DMS53 (cell line): ENCODE data around the gene AGMO.

Experiments used
- DNase-seq: peaks from one replicate; lab custom pipeline; 2025; lab: John Stamatoyannopoulos, UW

AGMO gene

DNA sequence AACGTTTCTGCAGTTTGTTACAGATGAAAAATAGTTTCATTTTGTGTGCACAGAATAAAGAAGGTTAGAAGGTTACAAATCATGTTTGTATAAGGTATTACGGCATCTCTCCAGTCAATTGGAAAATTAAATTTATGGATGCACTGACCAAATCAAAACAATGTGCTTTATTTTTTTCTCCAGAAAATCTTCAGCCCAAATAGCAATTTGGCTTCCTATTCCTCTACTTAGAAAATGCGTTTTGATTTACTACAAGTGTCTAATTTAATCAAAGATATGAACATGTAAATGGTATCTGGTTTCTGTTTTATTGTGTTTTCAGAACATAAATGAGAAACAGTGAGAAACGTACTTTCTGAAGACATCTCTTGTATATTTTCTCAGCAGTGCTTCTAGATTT lies 63.4 kb downstream of the AGMO start:
- no peak for DNase-seq

DNA sequence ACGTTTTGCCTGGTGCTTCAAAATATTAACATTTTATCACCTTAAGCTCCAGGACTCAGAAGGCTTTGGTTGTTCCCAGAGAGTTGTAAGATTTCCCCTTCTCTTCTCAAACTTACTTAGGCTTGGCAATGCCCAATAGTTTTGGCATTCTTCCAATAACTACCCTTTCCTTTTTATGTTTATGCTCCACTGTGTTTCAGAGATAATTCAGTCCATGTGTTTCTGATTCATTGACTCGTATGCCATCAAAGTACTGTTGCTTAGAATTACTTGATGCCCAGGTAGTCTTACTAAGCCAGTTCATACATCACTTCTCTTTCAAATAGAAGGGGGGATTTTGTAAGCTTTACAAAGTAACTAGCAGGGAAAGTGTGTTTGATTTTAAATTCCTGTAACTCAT lies 66.6 kb downstream of the AGMO start:
- peak; percentile 36 for DNase-seq

DNA sequence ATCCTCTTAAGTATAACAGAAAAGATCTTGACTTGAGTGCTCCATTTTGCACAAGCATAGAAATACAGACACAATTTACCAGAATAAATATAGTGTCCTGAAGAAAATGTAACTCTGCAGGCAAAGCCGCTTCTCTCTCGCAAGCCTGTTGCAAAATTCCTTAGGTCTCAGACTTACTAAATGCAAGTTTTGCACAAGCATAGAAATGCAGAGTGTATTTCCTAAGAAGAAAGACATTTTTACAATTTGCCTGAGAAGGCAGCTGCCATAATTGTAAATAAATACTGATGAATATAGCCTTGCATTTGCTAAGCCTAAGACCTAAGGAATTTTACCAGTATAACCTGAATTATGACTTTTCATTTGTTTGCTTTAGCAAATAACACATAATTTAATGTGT lies 67.1 kb downstream of the AGMO start:
- peak; percentile 38 for DNase-seq

GRCh38 chr7:15491361-15491760 lies 70.5 kb downstream of the AGMO start:
- no peak for DNase-seq

DNA sequence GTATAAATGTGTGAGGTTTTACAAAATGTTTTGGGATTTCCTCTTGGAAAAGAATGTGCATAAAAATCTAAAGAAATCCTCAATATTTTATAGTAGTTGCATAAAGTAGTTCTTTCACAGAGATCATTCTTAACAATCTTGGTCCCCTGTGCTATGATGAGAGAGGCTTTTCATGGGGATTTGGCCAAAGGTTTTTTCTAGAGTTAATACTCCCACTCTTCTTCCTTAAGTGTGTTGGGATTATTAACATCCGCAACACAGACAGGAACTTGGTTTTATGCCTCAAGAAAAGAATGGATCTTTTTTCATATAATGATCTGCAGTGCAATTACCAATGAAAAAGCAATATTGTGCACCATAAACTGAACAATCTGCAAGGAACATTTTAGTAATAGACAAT lies 71.5 kb downstream of the AGMO start:
- no peak for DNase-seq

DNA sequence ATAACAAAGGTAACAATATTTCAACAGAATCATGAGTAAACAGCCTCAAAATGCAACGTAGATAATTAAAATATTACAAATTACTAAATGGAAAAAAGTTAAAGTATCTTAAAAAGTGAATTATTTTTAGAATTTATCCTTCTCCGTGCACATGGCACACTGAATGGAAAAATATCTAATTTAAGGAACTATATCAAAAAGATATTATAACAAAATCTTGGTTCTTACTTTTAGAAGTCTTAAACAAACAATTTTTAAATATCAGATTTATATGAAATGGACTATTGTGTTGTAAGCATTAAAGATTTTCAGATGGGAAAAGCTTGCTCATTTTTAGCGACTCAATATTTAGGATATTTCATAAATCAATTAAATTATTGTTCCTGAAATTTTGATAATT lies 72.0 kb downstream of the AGMO start:
- DNase-seq = no peak

DNA sequence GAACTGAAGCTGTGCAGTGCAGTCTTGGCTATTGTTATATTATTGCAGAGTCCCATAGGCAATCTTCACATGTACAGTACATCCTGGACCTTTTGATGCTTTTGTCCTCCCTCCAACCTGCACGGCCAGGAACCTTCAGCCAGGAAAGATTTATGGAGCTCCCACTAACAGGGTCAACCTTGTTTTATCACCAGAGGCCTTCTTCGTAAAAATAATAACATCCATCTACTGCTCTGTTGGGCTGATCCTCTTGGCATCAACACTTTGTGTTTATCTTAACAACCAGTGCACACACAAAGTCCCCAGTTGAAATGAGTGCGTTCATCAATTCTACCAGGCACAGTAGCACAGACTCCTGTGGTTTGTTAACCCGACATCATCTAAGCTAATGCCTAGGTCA lies 72.4 kb downstream of the AGMO start:
- DNase-seq = no peak

GRCh38 chr7:15488401-15488800 lies 73.4 kb downstream of the AGMO start:
- DNase-seq = no peak

DNA sequence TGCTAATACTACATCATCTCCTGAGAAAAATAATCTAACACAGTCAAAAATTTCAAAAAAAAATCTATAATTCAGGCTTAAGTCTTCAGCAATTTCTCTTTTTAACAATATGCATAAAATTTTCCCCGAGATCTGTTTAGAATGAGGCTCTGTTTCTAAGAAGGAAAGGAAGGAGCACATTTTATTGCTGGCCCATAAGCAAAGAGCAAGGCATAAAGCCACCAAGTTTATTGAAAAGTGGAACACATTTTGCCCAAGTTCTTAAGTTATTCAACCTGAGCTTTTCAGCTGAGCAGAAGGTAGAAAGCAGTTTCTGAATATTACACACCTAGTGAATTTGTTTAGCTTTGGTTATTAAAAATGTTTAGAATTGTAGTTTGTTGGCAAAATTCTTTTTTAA lies 73.9 kb downstream of the AGMO start:
- DNase-seq = no peak

- DNase-seq = no peak
Observed at GRCh38 chr7:15485998-15486397, 75.8 kb downstream of the AGMO start.

DNA sequence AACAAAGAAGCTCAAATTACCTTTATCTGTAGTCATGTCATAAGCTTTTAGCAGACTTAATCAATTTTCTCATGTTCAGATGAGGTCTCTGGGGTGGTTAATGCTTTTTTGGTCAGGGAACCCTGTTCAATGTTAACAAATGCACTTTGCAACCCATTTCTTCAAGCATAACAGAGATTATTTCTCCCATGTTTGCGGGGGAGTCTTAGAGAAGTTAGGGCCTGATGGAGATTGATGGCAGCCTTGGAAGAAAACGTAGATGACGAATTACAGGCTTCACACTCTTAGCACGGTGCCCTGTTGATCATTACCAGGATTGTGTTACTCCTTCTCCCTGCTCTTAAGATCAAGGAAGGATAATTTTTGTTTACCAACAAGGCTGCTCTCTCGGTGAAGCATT lies 76.4 kb downstream of the AGMO start:
- no peak for DNase-seq

DNA sequence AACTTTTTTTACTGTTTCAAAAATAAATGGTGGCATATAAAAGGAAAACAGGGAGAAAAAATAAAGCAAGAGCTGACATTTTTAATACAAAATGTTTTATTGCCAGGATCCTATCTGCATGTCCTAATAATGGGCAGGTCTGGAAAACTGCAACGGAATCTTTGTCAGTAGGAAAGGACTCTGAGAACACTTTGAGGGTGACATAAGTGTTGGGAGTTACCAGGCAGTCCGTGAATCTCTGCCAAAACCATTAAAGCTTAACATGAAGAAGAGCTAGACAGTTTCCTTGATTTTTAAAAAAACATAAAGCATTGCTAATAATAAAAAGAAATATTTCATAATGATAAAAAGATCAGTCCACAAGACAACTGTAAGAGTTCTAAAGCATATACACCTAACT lies 80.7 kb downstream of the AGMO start:
- DNase-seq = no peak

- no peak for DNase-seq
Observed at GRCh38 chr7:15478401-15478800, 83.4 kb downstream of the AGMO start.

DNA sequence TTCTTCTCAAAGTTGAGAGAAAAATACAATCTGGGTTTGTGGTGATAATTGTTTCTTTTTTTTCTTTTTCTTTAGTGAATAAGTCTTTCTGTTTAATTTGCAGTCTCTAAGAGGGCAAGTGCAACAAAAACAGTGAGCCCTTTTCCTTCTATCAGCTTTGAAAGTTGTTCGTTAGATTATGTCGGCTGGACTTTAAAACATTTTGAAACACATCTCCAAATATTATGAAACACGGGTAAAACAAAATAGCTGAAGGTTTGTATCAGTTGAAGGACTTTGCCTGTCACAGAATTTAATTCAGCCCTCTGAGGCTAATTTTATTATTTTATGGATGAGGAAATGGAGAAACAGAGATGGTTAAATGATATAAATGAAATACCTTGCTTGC lies 85.3 kb downstream of the AGMO start:
- no peak for DNase-seq

DNA sequence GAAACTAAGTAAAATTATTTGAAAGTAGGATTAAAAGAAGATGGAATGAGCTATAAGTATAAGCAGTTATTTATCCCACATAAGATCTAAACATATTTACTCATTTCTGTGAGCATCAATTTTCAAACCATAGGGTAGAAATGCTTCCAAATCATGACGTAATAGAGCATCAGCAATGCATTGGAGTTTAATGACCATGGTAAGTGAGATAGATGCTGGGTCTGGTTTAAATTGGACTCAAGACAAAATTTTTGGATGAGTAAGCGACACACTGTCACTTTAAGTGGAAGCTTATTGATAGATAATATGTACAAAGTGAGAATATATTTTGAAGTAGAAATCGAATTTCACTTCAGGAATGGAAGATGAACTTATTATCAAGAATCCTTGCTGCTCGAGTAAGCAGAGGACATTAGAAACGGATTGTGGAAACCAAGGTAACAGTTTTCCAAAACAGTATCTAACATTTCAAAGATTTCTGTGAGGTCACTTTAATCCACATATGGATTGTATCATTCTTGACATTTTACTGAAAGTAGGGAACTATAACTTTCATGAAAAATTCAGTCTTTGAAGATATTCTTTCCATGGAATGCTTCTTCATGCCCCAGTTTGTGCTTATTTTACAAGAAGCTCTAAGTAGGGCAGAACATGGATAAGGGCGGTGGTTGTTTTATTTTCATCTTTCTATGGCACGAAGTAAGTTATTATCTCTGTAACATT lies 85.8 kb downstream of the AGMO start:
- no peak for DNase-seq

GRCh38 chr7:15471669-15471950 lies 90.2 kb downstream of the AGMO start:
- DNase-seq = no peak

DNA sequence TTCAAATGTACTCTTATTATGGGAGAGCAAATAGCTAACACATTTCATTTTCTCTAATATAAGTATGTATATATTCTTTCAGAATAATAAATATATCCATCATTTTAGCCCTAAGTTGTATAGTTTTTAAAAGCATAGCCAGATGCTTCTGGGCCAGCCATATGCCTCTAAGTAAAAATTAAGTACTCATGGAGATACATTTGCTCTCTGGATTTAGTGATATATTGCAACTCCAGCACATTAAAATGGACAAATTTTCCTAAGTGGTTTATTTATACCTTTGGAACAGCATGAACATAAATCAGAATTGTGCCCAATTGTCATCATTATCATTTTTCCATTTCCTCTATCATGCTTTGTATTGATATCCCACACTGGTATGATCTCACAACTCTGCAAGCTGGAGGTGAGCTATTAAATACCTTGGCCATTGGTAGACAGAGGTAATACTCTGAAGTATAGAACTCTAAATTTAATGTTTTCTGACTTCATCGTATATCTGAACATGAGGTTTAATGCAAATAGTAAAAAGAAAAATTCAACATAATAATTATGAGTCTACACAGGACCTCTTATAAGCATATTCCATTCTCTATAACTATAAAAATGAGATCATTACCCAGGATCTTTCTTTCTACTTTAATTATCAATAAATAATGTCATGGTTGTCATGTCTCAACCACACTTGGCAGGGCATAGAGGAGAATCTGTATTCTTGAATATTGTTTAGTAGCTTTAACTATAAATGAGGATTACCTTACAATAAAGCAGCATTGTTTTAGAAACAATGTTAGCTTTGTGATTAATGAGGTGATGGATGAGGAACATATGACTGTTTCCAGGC lies 90.8 kb downstream of the AGMO start:
- no peak for DNase-seq

GRCh38 chr7:15464667-15465121 lies 97.1 kb downstream of the AGMO start:
- DNase-seq = no peak

DNA sequence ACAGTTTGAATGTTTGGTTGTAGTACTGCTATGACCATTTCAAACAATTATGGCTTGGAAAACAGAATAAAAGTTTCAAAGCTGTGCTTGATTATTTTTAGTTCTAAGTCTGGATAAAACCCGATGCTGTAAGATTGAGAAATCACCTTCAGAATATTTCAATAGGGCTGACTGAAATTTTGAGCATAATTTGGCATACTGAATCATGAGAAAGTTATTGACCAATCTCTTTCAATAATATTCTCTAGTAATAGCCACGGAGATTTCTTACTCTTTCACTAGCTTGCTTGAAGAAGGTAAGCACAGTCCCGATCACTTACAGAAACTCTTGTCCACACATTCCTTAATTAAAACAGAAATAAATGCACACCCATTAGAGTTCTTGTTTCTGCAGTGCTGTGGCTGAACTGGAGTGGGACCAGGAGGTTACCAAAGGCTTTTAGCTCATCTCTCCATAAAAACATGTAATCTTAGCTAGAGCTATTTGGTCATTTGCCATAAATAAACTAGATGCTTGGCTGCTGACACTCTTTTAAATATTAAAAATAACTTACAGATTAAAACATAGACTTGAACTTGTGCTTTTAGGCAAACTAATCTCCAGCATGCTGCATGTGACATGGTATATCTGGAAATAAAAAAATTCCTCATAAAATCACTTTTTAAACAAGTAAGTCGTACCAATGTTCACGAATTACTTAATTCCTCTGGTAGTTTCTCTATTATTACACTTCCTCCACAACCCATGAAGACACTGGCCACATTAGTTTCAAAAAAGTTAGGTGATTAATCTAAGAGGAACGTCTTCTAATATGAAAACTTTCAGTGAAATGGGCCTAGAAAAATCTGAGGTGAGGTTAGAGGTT lies 97.8 kb downstream of the AGMO start:
- no peak for DNase-seq

GRCh38 chr7:15462721-15463389 lies 99.0 kb downstream of the AGMO start:
- DNase-seq = no peak

- DNase-seq = no peak
Observed at GRCh38 chr7:15461576-15461975, 100.2 kb downstream of the AGMO start.

- DNase-seq = no peak
Observed at GRCh38 chr7:15459018-15459615, 102.7 kb downstream of the AGMO start.
